Aorta (tissue), 5 donors: ENCODE results near the gene TRAPPC3. TPM values are rescaled to one million over a fixed set of nuclear protein-coding genes. Genes with fewer than 3 reads are reported as not detected.
A peak's percentile ranks its signal among the peaks of the same experiment; 100 is the strongest.

ENCODE experiments used
- ATAC-seq: fragments of 200-7000 bp; cut with Tn5 transposase; one replicate; pipeline ENCODE4 v1.9.1; 2022; ENCODE audit warnings: moderate library complexity; ENCODE audit not compliant: low FRiP score
- DNase-seq, 2 donors: peaks; one replicate each; pipeline ENCODE4 v3.0.0-alpha.2; 2020
- H3K27ac ChIP-seq, 2 donors: one replicate each; pipeline ENCODE4 v1.5.1; 2013; ENCODE audit warnings: low read length in 2 of 2, mild to moderate bottlenecking in 2 of 2, moderate library complexity in 2 of 2, control low read depth in 1 of 2, inconsistent platforms in 1 of 2, low read depth in 1 of 2
- H3K27me3 ChIP-seq, 2 donors: one replicate each; pipeline ENCODE4 v1.6.1; 2013; ENCODE audit warnings: control low read depth in 1 of 2, low read length in 1 of 2, mild to moderate bottlenecking in 1 of 2, moderate library complexity in 1 of 2; ENCODE audit not compliant: insufficient read depth in 2 of 2, control insufficient read depth in 1 of 2
- H3K36me3 ChIP-seq, 2 donors: one replicate each; pipeline ENCODE4 v1.6.1; 2013; ENCODE audit warnings: control low read depth in 1 of 2, low read length in 1 of 2, mild to moderate bottlenecking in 1 of 2; ENCODE audit not compliant: insufficient read depth in 2 of 2, control insufficient read depth in 1 of 2
- H3K4me1 ChIP-seq, 2 donors: one replicate each; pipeline ENCODE4 v1.6.1; 2013; ENCODE audit warnings: low read length in 2 of 2, control low read depth in 1 of 2, mild to moderate bottlenecking in 1 of 2, moderate library complexity in 1 of 2; ENCODE audit not compliant: insufficient read depth in 2 of 2, control insufficient read depth in 1 of 2
- H3K4me3 ChIP-seq, 2 donors: one replicate each; pipeline ENCODE4 v1.5.1; 2013; ENCODE audit warnings: low read length in 2 of 2, control low read depth in 1 of 2, mild to moderate bottlenecking in 1 of 2
- H3K9me3 ChIP-seq: one replicate; pipeline ENCODE4 v1.6.1; 2013; ENCODE audit warnings: mild to moderate bottlenecking, low read length; ENCODE audit not compliant: control insufficient read depth
- WGBS, 2 donors: extraction: QIAGEN DNeasy Blood & Tissue Kit; methylation state at CpG; one replicate each; pipeline ENCODE4 v1.1.7; 2013; 5-methylcytosine and 5-hydroxymethylcytosine counted together
- intact Hi-C, 2 donors: fragments of 100-400 bp; cut with DNase I; formaldehyde crosslinking; loops; one replicate each; pipeline versions ENCODE4 v1.14.2 to v1.15.0; 2022
- polyA plus RNA-seq, 2 donors: library from polyadenylated mRNA; stranded (reverse); fragments of 200-250 nt; gene quantifications; one replicate each; pipeline ENCODE4 v1.2.3, GENCODE V29; 2013
- total RNA-seq, 2 donors: library from RNA; stranded (reverse); fragmentation: NEBNext Ultra II Directional; extraction: Animal tissue kit (Norgen Biotek cat#: 25700); gene quantifications; one replicate each; pipeline ENCODE4 v1.2.1, GENCODE V29; 2021
- donor health status: healthy with polysubstance abuse.
- donor health status: Bipolar disorder and iron deficiency.
- donor health status: DM: no; HTN: no; CAD: no.
- donor health status: DM: no; HTN: no; CAD: no.
- donor health status: DM: yes; HTN: yes; CAD: no.

Gene TRAPPC3
- total and polyA plus RNA-seq, 4 donors: 55.6 to 90.7 (median 71.4) TPM

- Histone ChIP-seq H3K27ac (peak overlapping the region in 1 of 2 donors; percentile 33), H3K27me3 (no peaks in the 10 kb centered on the region), H3K9me3 (no peaks in the 10 kb centered on the region), H3K4me1 (no peaks in the 10 kb centered on the region), H3K36me3 (peaks cover 0 to 19% of the 10 kb centered on the region in 2 donors), H3K4me3 (no peak overlapping the region)
- ATAC-seq (no peak), DNase-seq (no peak)
- 79% methylated on average over 12 of the region's 12 CpGs for WGBS, 2 donors
- intact Hi-C loops: no loop called here
These were observed 21.5 kb upstream of the TRAPPC3 start for GRCh38 chr1:36170643-36171412.

GRCh38 chr1:36168514-36168913 is 19.2 kb upstream of the TRAPPC3 start:
- Histone ChIP-seq H3K27me3 (no peaks in the 10 kb centered on the region), H3K27ac (no peak overlapping the region), H3K4me3 (no peak overlapping the region), H3K9me3 (no peaks in the 10 kb centered on the region), H3K4me1 (no peaks in the 10 kb centered on the region), H3K36me3 (peaks cover 0 to 15% of the 10 kb centered on the region in 2 donors)
- ATAC-seq: no peak
- DNase-seq: no peak
- intact Hi-C loops: no loop called here
- 83 to 84% methylated on average over 3 of the region's 3 CpGs for WGBS, 2 donors

- ATAC-seq (no peak), DNase-seq (no peak)
- Histone ChIP-seq H3K9me3 (no peaks in the 10 kb centered on the region), H3K4me1 (no peaks in the 10 kb centered on the region), H3K4me3 (no peak overlapping the region), H3K27me3 (no peaks in the 10 kb centered on the region), H3K36me3 (peaks cover 0 to 8% of the 10 kb centered on the region in 2 donors), H3K27ac (no peak overlapping the region)
- WGBS, 2 donors: 74% methylated on average over 15 of the region's 15 CpGs
- intact Hi-C loops: no loop called here
These were observed 17.9 kb upstream of the TRAPPC3 start for GRCh38 chr1:36166938-36167905.

GRCh38 chr1:36166136-36166535 is 16.9 kb upstream of the TRAPPC3 start:
- Histone ChIP-seq H3K27me3 (no peaks in the 10 kb centered on the region), H3K27ac (peak overlapping the region in 1 of 2 donors; percentile 26), H3K4me1 (no peaks in the 10 kb centered on the region), H3K4me3 (no peak overlapping the region), H3K9me3 (no peaks in the 10 kb centered on the region), H3K36me3 (peaks cover 0 to 2% of the 10 kb centered on the region in 2 donors)
- ATAC-seq: no peak
- 60 to 61% methylated on average over 4 of the region's 4 CpGs for WGBS, 2 donors
- DNase-seq: no peak
- intact Hi-C loops: no loop called here

- H3K27me3 ChIP-seq: no peaks in the 10 kb centered on the region
- WGBS, 2 donors: 96 to 97% methylated on average over 1 of the region's 1 CpG
- peaks cover 0 to 5% of the 10 kb centered on the region in 2 donors for H3K4me1 ChIP-seq
- H3K9me3 ChIP-seq: no peaks in the 10 kb centered on the region
- H3K27ac ChIP-seq: no peak overlapping the region
- ATAC-seq (no peak), DNase-seq (no peak)
- intact Hi-C loops: no loop called here
- no peaks in the 10 kb centered on the region for H3K36me3 ChIP-seq
- no peak overlapping the region for H3K4me3 ChIP-seq
These were observed 15.9 kb upstream of the TRAPPC3 start for GRCh38 chr1:36165145-36165544.

- ATAC-seq: no peak
- intact Hi-C loops: no loop called here
- Histone ChIP-seq H3K4me1 (peaks cover 0 to 5% of the 10 kb centered on the region in 2 donors), H3K36me3 (no peaks in the 10 kb centered on the region), H3K27me3 (no peaks in the 10 kb centered on the region), H3K9me3 (no peaks in the 10 kb centered on the region), H3K27ac (no peak overlapping the region), H3K4me3 (no peak overlapping the region)
- no peak for DNase-seq
- WGBS, 2 donors: 92 to 98% methylated on average over 2 of the region's 2 CpGs
These were observed 15.1 kb upstream of the TRAPPC3 start for GRCh38 chr1:36164361-36164760.

GRCh38 chr1:36163426-36163825 is 14.1 kb upstream of the TRAPPC3 start:
- Histone ChIP-seq H3K27me3 (no peaks in the 10 kb centered on the region), H3K4me3 (no peak overlapping the region), H3K36me3 (no peaks in the 10 kb centered on the region), H3K27ac (no peak overlapping the region), H3K9me3 (no peaks in the 10 kb centered on the region), H3K4me1 (peaks cover 0 to 5% of the 10 kb centered on the region in 2 donors)
- ATAC-seq: no peak
- DNase-seq: no peak
- intact Hi-C loops: no loop called here

GRCh38 chr1:36162680-36163239 is 13.5 kb upstream of the TRAPPC3 start:
- Histone ChIP-seq H3K4me3 (no peak overlapping the region), H3K27ac (peak overlapping the region in 1 of 2 donors; percentile 54), H3K27me3 (no peaks in the 10 kb centered on the region), H3K36me3 (no peaks in the 10 kb centered on the region), H3K4me1 (peaks cover 0 to 5% of the 10 kb centered on the region in 2 donors), H3K9me3 (no peaks in the 10 kb centered on the region)
- 38 to 39% methylated on average over 1 of the region's 1 CpG for WGBS, 2 donors
- intact Hi-C loops: no loop called here
- no peak for DNase-seq
- no peak for ATAC-seq
